ENCODE results near the gene NUDT7. TPM values are rescaled to one million over a fixed set of nuclear protein-coding genes. Genes with fewer than 3 reads are reported as not detected.

The NUDT7 gene
- total and polyA plus RNA-seq, 4 donors = 15.4 to 30.2 (median 25.3) TPM

- H3K27ac ChIP-seq (ENCODE audit: low read depth in 1 of 2, low read length in 2 of 2) = no peak overlapping the region
- H3K4me1 ChIP-seq (ENCODE audit: control insufficient read depth in 4 of 4, insufficient read depth in 4 of 4, low read length in 3 of 4) = peaks cover 0 to 4% (median 1%) of the 10 kb centered on the region in 4 donors
- no peak for DNase-seq (ENCODE audit: low spot score)
- H3K27me3 ChIP-seq (ENCODE audit: control insufficient read depth in 4 of 4, insufficient read depth in 4 of 4, low read length in 3 of 4) = no peaks in the 10 kb centered on the region
- no peak overlapping the region for H3K9ac ChIP-seq (ENCODE audit: low read depth in 1 of 2, low read length in 2 of 2)
- H3K4me3 ChIP-seq (ENCODE audit: low read depth in 1 of 3, low read length in 3 of 3) = no peak overlapping the region
- WGBS = 94% methylated on average over 2 of the region's 2 CpGs
- H3K36me3 ChIP-seq (ENCODE audit: control insufficient read depth in 4 of 4, insufficient read depth in 3 of 4, low read depth in 1 of 4, low read length in 3 of 4) = no peaks in the 10 kb centered on the region
- H3K9me3 ChIP-seq (ENCODE audit: control insufficient read depth in 4 of 4, low read length in 3 of 4) = no peaks in the 10 kb centered on the region
- TF ChIP-seq ATF3 (IDR thresholded peaks at IDR 0.05) (no peak), HNF4G (IDR thresholded peaks at IDR 0.05) (no peak), SP1 (IDR thresholded peaks at IDR 0.05) (no peak), RAD21 (IDR thresholded peaks at IDR 0.05) (no peak), CTCF (IDR thresholded peaks at IDR 0.05; ENCODE audit: low read depth, low read length, missing input control) (no peak), HNF4A (conservative IDR thresholded peaks at IDR 0.05) (no peak), EGR1 (IDR thresholded peaks at IDR 0.05; ENCODE audit: low read depth in 2 of 2) (no peak)
Observed at GRCh38 chr16:77758508-77758907, 36.2 kb downstream of the NUDT7 start.

- 92% methylated on average over 1 of the region's 1 CpG for WGBS
- TF ChIP-seq ZBTB33 (IDR thresholded peaks at IDR 0.05) (no peak), HNF4G (IDR thresholded peaks at IDR 0.05) (no peak), RAD21 (IDR thresholded peaks at IDR 0.05) (no peak), EGR1 (IDR thresholded peaks at IDR 0.05; ENCODE audit: low read depth in 2 of 2) (no peak), TAF1 (conservative IDR thresholded peaks at IDR 0.05) (no peak), CTCF (IDR thresholded peaks at IDR 0.05; ENCODE audit: low read depth, low read length, missing input control) (no peak)
- Histone ChIP-seq H3K27ac (ENCODE audit: low read depth in 1 of 2, low read length in 2 of 2) (no peak overlapping the region), H3K4me3 (ENCODE audit: low read depth in 1 of 3, low read length in 3 of 3) (no peak overlapping the region), H3K9ac (ENCODE audit: low read depth in 1 of 2, low read length in 2 of 2) (no peak overlapping the region), H3K9me3 (ENCODE audit: control insufficient read depth in 4 of 4, low read length in 3 of 4) (no peaks in the 10 kb centered on the region), H3K36me3 (ENCODE audit: control insufficient read depth in 4 of 4, insufficient read depth in 3 of 4, low read depth in 1 of 4, low read length in 3 of 4) (no peaks in the 10 kb centered on the region), H3K27me3 (ENCODE audit: control insufficient read depth in 4 of 4, insufficient read depth in 4 of 4, low read length in 3 of 4) (no peaks in the 10 kb centered on the region), H3K4me1 (ENCODE audit: control insufficient read depth in 4 of 4, insufficient read depth in 4 of 4, low read length in 3 of 4) (peaks cover 0 to 4% (median 1%) of the 10 kb centered on the region in 4 donors)
- no peak for DNase-seq (ENCODE audit: low spot score)
Observed at GRCh38 chr16:77759201-77759600, 36.9 kb downstream of the NUDT7 start.

GRCh38 chr16:77759821-77760220, 37.5 kb downstream of the NUDT7 start:
- no peaks in the 10 kb centered on the region for H3K27me3 ChIP-seq (ENCODE audit: control insufficient read depth in 4 of 4, insufficient read depth in 4 of 4, low read length in 3 of 4)
- H3K27ac ChIP-seq (ENCODE audit: low read depth in 1 of 2, low read length in 2 of 2) = no peak overlapping the region
- H3K4me3 ChIP-seq (ENCODE audit: low read depth in 1 of 3, low read length in 3 of 3) = no peak overlapping the region
- DNase-seq (ENCODE audit: low spot score) = no peak
- H3K9ac ChIP-seq (ENCODE audit: low read depth in 1 of 2, low read length in 2 of 2) = no peak overlapping the region
- peaks cover 0 to 9% (median 4%) of the 10 kb centered on the region in 4 donors for H3K4me1 ChIP-seq (ENCODE audit: control insufficient read depth in 4 of 4, insufficient read depth in 4 of 4, low read length in 3 of 4)
- WGBS = 76% methylated on average over 3 of the region's 3 CpGs
- TF ChIP-seq YY1 (IDR thresholded peaks at IDR 0.05) (no peak), RAD21 (IDR thresholded peaks at IDR 0.05) (no peak), ATF3 (IDR thresholded peaks at IDR 0.05) (no peak), REST (IDR thresholded peaks at IDR 0.05) (no peak)
- no peaks in the 10 kb centered on the region for H3K36me3 ChIP-seq (ENCODE audit: control insufficient read depth in 4 of 4, insufficient read depth in 3 of 4, low read depth in 1 of 4, low read length in 3 of 4)
- H3K9me3 ChIP-seq (ENCODE audit: control insufficient read depth in 4 of 4, low read length in 3 of 4) = no peaks in the 10 kb centered on the region
